PFSK-1 (cell line): ENCODE data around the gene GAS7.

Experiments
- FOXP2 ChIP-seq: optimal IDR thresholded peaks from 2 replicates; pipeline ENCODE3; 2011; ENCODE audit warnings: borderline replicate concordance, control low read depth, inconsistent platforms; ENCODE audit not compliant: insufficient read depth; ENCODE audit errors: extremely low read length, extremely low read depth
- POLR2AphosphoS5 ChIP-seq: IDR thresholded peaks from 2 replicates; pipeline ENCODE4 v1.6.1; 2012; ENCODE audit warnings: low read depth, mild to moderate bottlenecking, control low read depth, low read length, moderate library complexity
- SIN3A ChIP-seq: IDR thresholded peaks from 2 replicates; pipeline ENCODE4 v1.6.1; 2012; ENCODE audit warnings: mild to moderate bottlenecking, low read length, moderate library complexity, borderline replicate concordance; ENCODE audit not compliant: insufficient read depth
- TAF1 ChIP-seq: IDR thresholded peaks from 2 replicates; pipeline ENCODE4 v1.6.1; 2012; ENCODE audit warnings: low read length, control low read depth, borderline replicate concordance; ENCODE audit not compliant: insufficient read depth
- TF ChIP-seq, protein P1 (sequence below), 2 experiments: IDR thresholded peaks; 2 replicates each; pipeline versions ENCODE4 v1.6.1 to v1.8.0; 2011 to 2012; ENCODE audit warnings: low read depth in 2 of 2, low read length in 2 of 2, control low read depth in 1 of 2, inconsistent platforms in 1 of 2, mild to moderate bottlenecking in 1 of 2, moderate library complexity in 1 of 2; ENCODE audit not compliant: insufficient read depth in 1 of 2

Gene GAS7

DNA sequence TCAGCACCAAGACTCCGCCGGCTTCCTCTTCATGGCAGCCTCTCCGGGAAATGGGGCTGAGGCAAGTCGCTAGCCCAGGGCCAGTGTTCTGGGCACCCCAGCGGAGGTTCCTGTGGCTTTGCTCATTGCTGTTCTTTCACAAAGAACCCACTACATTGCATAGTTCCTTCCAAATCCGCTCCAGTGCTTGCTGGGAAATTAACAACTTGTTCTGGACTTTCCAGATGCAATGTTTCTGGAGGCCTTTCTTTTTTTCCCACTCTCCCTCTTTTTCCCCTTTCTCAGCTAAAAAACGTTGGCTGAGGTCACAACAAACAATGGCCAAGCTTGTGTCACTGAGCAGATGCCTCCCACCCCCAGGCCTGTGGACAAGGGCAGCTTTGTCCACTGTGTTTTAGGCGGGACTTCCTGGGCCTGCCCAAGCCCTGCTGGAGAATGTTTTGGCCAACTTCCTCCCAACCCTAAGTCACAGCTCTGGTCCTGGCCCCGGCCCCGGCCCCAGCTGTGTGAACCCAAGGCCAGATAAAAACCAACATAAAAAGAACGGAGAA, 161.8 kb downstream of the GAS7 start:
- TF ChIP-seq SIN3A (no peak), POLR2AphosphoS5 (no peak), FOXP2 (no peak), TAF1 (no peak)
- TF ChIP-seq, protein P1, sequence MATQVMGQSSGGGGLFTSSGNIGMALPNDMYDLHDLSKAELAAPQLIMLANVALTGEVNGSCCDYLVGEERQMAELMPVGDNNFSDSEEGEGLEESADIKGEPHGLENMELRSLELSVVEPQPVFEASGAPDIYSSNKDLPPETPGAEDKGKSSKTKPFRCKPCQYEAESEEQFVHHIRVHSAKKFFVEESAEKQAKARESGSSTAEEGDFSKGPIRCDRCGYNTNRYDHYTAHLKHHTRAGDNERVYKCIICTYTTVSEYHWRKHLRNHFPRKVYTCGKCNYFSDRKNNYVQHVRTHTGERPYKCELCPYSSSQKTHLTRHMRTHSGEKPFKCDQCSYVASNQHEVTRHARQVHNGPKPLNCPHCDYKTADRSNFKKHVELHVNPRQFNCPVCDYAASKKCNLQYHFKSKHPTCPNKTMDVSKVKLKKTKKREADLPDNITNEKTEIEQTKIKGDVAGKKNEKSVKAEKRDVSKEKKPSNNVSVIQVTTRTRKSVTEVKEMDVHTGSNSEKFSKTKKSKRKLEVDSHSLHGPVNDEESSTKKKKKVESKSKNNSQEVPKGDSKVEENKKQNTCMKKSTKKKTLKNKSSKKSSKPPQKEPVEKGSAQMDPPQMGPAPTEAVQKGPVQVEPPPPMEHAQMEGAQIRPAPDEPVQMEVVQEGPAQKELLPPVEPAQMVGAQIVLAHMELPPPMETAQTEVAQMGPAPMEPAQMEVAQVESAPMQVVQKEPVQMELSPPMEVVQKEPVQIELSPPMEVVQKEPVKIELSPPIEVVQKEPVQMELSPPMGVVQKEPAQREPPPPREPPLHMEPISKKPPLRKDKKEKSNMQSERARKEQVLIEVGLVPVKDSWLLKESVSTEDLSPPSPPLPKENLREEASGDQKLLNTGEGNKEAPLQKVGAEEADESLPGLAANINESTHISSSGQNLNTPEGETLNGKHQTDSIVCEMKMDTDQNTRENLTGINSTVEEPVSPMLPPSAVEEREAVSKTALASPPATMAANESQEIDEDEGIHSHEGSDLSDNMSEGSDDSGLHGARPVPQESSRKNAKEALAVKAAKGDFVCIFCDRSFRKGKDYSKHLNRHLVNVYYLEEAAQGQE (IDR thresholded peaks at IDR 0.05; ENCODE audit: insufficient read depth in 1 of 2, low read depth in 2 of 2, low read length in 2 of 2): no peak

DNA sequence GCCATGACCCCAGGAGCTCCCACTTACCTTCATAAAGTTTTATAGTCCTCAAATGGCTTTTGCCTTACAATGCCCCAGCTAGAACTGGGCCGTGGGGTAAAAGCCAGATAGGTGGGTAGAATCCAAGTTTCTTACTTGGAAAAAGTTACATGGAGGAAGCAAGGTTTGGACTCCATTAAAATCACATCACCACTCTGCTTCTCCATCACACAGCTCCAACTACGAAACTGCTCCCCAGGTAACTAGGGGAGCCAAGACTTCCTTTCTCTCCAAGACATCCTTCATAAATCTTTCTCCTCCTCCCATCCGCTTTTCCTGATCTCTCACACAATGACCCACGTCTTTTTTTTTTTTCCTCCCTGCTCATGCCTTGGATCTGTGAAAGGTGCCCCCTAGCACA, 162.5 kb downstream of the GAS7 start:
- TF ChIP-seq, protein P1 (IDR thresholded peaks at IDR 0.05; ENCODE audit: insufficient read depth in 1 of 2, low read depth in 2 of 2, low read length in 2 of 2): no peak
- TF ChIP-seq FOXP2 (no peak), TAF1 (no peak), POLR2AphosphoS5 (no peak), SIN3A (no peak)

DNA sequence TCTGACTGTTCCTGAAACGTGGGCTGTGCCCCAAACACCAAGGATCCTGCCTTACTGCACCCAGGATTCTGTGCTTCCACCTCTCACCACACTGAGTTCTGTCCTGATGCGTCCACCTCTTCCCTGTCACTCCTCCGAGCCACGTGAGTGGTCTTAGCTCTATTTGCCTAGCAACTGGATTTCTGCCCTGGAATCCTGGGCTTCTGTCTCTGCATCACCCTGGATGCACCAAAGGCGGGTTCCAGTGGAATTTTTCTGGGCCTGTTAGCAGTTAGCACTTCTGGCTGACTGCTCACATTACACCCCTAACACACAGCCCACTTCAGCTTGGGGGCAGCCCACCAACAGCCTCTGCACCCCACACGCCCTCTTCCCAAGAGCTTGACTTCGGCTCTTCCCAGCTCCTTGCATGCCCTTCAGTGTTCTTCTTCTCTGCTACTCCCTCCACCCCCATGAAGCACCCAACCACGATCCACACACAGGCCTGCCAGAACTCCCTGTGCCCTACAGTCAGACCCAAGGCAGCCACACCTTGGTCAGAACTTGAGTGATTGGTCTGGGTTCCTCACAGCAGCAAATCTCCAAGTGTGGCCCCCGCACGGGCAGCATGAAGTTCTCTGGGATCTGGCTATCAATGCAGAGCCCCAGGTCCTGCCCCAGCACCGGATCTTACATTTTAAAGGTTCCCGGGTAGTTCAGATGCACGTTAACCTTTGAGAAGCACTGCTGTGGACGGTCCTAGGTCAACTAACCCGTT, 163.5 kb downstream of the GAS7 start:
- TF ChIP-seq, protein P1 (IDR thresholded peaks at IDR 0.05; ENCODE audit: insufficient read depth in 1 of 2, low read depth in 2 of 2, low read length in 2 of 2): no peak
- no peak for TF ChIP-seq FOXP2
- TF ChIP-seq SIN3A: no peak

DNA sequence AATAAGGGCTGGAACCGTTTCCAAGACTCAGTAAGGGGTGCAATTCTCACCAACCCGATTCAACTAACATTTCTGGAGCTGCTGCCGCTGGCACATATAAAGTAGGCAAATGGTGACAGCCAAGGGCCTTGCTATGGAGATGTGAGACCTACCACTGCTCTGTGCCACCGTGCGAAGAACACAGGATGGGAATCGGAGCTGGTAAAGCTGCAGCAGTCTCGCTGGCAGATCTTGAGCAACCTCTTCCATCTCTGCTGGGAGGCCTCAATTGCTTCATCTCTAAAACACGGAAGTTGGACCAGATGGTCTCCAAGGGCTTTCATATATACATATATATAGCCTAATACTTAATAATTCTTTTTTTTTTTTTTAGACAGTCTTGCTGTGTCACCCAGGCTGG, 164.4 kb downstream of the GAS7 start:
- no peak for TF ChIP-seq FOXP2
- TF ChIP-seq, protein P1 (IDR thresholded peaks at IDR 0.05; ENCODE audit: insufficient read depth in 1 of 2, low read depth in 2 of 2, low read length in 2 of 2): no peak

DNA sequence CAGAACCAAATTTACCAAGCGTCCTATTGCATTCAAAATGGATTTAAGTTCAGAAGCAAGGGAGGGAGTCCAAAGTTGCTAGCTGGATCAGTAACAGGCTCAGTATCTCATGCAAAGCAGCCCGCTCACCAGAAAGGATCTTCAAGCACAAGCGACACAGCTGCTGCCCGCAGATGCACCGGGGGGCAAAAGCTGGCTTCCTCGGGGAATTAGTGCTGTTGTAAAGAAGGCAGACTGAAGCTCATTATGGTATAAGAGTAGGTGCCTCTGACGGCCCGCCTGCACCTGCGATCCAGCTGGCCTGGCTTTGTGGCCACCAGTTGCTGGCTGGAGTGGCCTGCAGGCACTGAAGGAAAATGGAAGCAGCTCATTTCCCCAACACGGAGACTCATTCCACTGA, 165.0 kb downstream of the GAS7 start:
- no peak for TF ChIP-seq FOXP2
- no peak for TF ChIP-seq POLR2AphosphoS5
- no peak for TF ChIP-seq SIN3A
- no peak for TF ChIP-seq TAF1
- TF ChIP-seq, protein P1 (IDR thresholded peaks at IDR 0.05; ENCODE audit: insufficient read depth in 1 of 2, low read depth in 2 of 2, low read length in 2 of 2): no peak
